ENCODE measurements around the gene DNAJC5.

DNAJC5 gene

DNA sequence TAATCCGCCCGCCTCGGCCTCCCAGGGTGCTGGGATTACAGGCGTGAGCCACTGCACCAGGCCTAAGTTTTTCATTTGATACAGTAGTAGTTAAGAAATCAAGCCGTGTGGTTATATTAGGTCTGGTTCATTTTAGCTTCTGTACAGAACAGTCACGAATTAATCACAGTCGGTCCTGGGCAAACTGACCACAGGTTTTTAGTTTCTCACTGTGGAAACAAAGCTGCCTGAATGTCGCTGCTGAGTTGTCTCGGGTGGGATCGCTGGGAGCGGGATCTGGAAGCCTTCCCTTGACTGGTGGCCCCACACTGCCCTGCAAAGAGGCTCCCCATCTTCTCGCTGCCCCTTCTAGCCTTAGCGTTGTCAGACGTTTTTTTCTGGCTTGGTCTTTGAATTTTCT is 42.7 kb downstream of the DNAJC5 start:
- Histone ChIP-seq H3K27ac (ENCODE audit: low read depth, low read length, poor library complexity, severe bottlenecking) (no peak overlapping the region), H3K27me3 (ENCODE audit: insufficient read depth, low read length) (no peaks in the 10 kb centered on the region), H3K9me2 (ENCODE audit: low read depth, low read length) (no peaks in the 10 kb centered on the region), H3K4me1 (ENCODE audit: insufficient read depth, low read length, severe bottlenecking) (peaks cover 13% of the 10 kb centered on the region), H3K9ac (ENCODE audit: low read length) (no peak overlapping the region), H3K4me2 (ENCODE audit: low read length) (no peak overlapping the region), H3K36me3 (ENCODE audit: insufficient read depth, low read length) (peaks cover 56% of the 10 kb centered on the region), H3F3A (ENCODE audit: insufficient read depth, low read length) (no peaks in the 10 kb centered on the region), H3K4me3 (ENCODE audit: low read depth, low read length, poor library complexity, severe bottlenecking) (no peak overlapping the region), H4K20me1 (ENCODE audit: insufficient read depth, low read length) (no peaks in the 10 kb centered on the region), H2AFZ (ENCODE audit: low read length) (no peak overlapping the region), H3K9me3 (ENCODE audit: low read length) (no peaks in the 10 kb centered on the region), H3K79me2 (ENCODE audit: insufficient read depth, low read length) (no peaks in the 10 kb centered on the region)
- no peak for TF ChIP-seq EZH2 (IDR thresholded peaks at IDR 0.05; ENCODE audit: borderline replicate concordance, low read length)
- TF ChIP-seq, protein P1, sequence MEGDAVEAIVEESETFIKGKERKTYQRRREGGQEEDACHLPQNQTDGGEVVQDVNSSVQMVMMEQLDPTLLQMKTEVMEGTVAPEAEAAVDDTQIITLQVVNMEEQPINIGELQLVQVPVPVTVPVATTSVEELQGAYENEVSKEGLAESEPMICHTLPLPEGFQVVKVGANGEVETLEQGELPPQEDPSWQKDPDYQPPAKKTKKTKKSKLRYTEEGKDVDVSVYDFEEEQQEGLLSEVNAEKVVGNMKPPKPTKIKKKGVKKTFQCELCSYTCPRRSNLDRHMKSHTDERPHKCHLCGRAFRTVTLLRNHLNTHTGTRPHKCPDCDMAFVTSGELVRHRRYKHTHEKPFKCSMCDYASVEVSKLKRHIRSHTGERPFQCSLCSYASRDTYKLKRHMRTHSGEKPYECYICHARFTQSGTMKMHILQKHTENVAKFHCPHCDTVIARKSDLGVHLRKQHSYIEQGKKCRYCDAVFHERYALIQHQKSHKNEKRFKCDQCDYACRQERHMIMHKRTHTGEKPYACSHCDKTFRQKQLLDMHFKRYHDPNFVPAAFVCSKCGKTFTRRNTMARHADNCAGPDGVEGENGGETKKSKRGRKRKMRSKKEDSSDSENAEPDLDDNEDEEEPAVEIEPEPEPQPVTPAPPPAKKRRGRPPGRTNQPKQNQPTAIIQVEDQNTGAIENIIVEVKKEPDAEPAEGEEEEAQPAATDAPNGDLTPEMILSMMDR (IDR thresholded peaks at IDR 0.05; ENCODE audit: low read length), result no peak

DNA sequence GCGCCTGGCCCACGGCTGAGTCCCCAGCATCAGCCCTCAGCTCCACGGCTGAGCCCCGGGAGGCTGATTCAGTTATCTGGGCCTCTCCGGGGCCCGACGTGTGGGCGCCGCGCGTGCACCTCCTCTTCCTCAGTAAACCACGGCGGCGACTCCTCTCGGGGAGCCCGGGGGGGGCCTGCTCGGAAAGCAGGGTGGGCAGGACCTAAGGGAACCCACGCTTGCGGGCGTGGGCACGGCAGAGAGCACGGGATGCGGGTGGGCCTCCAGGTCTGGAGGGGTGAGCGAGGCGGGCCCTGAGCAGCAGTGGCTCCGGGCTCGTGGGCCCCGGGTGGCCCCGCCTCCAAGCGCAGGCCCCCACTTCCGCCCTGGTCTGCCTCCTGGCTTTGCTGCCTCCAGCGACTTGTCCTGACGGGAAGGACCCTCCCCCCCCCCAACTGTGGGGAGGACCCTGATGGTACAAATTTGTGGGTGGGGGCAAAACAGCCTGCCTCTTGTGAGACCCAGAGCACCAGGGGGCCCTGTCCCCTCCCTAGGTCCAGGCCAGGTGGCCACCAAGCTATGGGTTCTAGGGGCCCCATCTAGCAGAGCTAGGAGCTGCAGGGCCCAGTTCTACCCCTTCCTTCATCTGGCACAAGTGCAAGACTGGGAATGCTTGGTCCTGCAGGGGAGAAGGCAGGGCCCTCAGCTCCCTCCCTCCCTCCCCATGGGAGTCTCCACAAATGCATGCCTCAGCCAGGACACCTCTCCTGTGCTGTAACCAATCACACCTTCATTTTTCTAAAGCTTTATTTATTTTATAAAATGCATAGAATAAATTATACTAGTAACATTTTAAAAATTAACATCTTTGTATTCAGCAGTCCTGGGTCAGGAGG is 44.4 kb downstream of the DNAJC5 start:
- Histone ChIP-seq H2AFZ (ENCODE audit: low read length) (no peak overlapping the region), H3K4me2 (ENCODE audit: low read length) (no peak overlapping the region), H3K9ac (ENCODE audit: low read length) (no peak overlapping the region), H3K4me3 (ENCODE audit: low read depth, low read length, poor library complexity, severe bottlenecking) (no peak overlapping the region), H3K27ac (ENCODE audit: low read depth, low read length, poor library complexity, severe bottlenecking) (no peak overlapping the region), H3K9me3 (ENCODE audit: low read length) (no peaks in the 10 kb centered on the region), H3K4me1 (ENCODE audit: insufficient read depth, low read length, severe bottlenecking) (peaks cover 15% of the 10 kb centered on the region), H4K20me1 (ENCODE audit: insufficient read depth, low read length) (no peaks in the 10 kb centered on the region), H3K27me3 (ENCODE audit: insufficient read depth, low read length) (no peaks in the 10 kb centered on the region), H3K79me2 (ENCODE audit: insufficient read depth, low read length) (no peaks in the 10 kb centered on the region), H3K9me2 (ENCODE audit: low read depth, low read length) (no peaks in the 10 kb centered on the region), H3K36me3 (ENCODE audit: insufficient read depth, low read length) (peaks cover 60% of the 10 kb centered on the region), H3F3A (ENCODE audit: insufficient read depth, low read length) (no peaks in the 10 kb centered on the region)
- no peak for TF ChIP-seq EZH2 (IDR thresholded peaks at IDR 0.05; ENCODE audit: borderline replicate concordance, low read length)
- TF ChIP-seq, protein P1 (IDR thresholded peaks at IDR 0.05; ENCODE audit: low read length), result no peak

DNA sequence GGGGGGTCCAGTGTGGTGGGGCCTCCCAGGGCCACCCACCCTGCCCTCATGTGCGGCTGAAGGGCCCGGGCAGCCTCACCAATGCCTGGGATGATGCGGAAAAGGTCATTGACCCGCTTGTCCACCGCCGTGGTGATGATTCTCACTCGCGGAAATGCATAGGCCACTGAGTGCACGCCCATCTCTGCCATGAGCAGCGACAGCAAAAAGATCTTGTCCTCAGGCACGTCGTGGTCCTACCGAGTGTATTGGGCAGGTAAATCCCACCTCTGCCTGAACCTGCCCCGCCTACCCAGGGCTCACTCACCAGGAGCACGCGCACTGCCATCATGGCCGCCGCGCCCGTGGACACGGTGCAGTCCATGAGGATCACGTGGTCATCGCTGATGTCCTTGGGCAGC is 45.1 kb downstream of the DNAJC5 start:
- no peaks in the 10 kb centered on the region for H3K9me3 ChIP-seq (ENCODE audit: low read length)
- H3K9ac ChIP-seq (ENCODE audit: low read length), result no peak overlapping the region
- H4K20me1 ChIP-seq (ENCODE audit: insufficient read depth, low read length), result no peaks in the 10 kb centered on the region
- H3K27ac ChIP-seq (ENCODE audit: low read depth, low read length, poor library complexity, severe bottlenecking), result no peak overlapping the region
- H3K4me3 ChIP-seq (ENCODE audit: low read depth, low read length, poor library complexity, severe bottlenecking), result no peak overlapping the region
- peaks cover 62% of the 10 kb centered on the region for H3K36me3 ChIP-seq (ENCODE audit: insufficient read depth, low read length)
- no peaks in the 10 kb centered on the region for H3K9me2 ChIP-seq (ENCODE audit: low read depth, low read length)
- H3K4me1 ChIP-seq (ENCODE audit: insufficient read depth, low read length, severe bottlenecking), result peaks cover 15% of the 10 kb centered on the region
- H3F3A ChIP-seq (ENCODE audit: insufficient read depth, low read length), result no peaks in the 10 kb centered on the region
- no peak overlapping the region for H3K4me2 ChIP-seq (ENCODE audit: low read length)
- no peaks in the 10 kb centered on the region for H3K27me3 ChIP-seq (ENCODE audit: insufficient read depth, low read length)
- no peak overlapping the region for H2AFZ ChIP-seq (ENCODE audit: low read length)
- TF ChIP-seq EZH2 (IDR thresholded peaks at IDR 0.05; ENCODE audit: borderline replicate concordance, low read length), result no peak
- TF ChIP-seq, protein P1 (IDR thresholded peaks at IDR 0.05; ENCODE audit: low read length), result no peak
- H3K79me2 ChIP-seq (ENCODE audit: insufficient read depth, low read length), result no peaks in the 10 kb centered on the region
